ENCODE measurements around the gene SKAP1.
"Not testable (repeated sequence)": the region's sequence is repeated elsewhere in the genome, so short reads cannot be mapped to it uniquely, and the experiment has no call there.

Gene SKAP1

DNA sequence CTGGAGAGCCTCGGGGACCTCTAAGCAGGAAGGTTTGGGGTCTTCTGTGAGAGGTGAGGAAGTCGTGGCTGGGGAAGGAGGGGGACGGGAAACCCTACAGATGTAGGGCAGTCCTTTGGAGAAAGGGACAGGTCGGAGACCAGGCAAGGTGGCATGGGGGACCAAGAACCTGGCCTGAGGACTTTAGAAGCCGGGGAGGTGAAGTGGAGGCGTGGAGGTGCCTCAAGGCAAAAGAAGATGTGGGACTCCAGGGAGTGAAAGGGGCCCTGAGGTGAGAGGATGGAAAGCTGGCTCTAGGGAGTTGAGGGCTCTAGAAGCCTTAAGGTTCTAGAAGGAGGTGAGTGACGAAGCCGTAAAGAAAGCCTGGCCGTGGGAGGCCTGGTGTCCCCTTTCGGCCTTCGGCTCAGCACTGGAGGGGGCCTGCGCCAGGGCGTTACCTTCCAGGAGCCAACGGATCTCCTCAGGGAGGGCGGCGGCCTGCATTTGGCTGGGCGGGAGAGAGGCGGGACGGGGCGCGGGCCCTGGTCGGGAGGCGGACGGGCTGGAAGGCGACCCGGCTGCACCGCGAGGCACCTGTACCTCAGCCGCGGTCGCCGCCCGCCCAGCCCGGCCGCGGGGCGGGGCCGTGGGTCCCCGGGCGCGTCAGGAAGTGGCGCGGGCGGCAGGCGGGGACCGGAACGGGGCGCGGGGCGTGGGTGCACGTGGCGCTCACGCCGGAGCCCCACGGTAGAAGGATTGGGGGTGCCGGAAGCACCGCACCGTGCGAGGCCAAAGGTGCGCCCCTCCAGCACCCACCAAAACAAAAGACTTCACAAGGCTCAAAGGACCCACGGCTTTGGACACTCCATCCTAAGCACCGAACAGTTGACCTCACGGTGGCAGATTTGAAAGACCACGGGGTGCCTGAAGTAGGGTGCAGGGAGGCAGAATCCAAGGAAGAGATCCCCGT is at the start of gene SKAP1:
Gene SKAP1, minus strand, starts transcription at position 577 of the 949 bp plus-strand sequence.
- no peak for FAIRE-seq

DNA sequence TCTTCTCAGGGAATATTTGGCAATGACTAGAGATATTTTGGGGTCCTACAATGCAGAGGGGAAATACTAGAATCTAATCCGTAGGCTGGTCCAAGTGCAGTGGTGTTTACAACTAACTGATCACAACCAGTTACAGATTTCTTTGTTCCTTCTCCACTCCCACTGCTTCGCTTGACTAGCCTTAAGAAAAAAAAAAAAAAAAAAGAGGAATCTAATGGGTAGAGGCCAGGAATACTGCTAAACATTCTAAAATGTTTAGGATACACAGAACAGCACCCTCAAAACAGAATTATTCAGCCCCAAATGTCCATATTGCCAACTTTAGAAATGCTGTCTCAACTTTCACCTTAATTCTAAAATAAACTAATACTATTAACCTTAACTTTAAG is 49.0 kb upstream of the SKAP1 start:
- no peak for FAIRE-seq

DNA sequence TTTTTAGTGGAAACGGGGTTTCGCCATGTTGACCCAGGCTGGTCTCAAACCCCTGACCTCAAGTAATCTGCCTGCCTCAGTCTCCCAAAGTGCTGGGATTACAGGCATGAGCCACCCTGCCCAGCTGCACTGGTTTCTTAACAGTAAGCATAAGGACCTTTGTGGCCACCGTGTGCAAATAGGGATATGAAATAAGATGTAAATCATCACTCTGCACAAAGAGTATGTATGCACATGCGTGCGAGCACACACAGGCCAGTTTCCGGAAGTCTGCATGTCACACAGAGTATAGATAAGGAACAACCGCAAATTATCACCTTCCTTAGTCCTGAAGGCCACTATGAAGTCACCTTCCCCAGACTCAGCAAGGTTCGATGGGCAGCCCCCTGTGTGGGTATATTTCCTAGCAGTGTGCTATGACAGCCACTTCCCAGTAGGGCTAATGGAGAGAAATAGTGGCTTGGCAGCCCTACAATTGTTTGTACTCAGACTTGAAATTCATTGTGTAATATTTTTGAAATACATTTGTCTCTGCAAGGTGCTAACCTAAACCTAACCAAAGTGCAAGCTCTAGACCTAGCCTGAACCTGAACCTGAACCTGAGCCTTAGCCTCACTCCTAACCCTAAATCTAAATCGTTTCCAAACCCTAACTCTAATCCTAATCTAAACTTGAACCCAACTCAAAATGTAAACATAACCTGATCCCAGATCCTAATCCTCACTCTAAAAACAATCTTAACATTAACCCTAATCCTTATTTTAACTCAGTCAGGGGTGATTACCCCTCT is 48.4 kb upstream of the SKAP1 start:
- no peak for FAIRE-seq

DNA sequence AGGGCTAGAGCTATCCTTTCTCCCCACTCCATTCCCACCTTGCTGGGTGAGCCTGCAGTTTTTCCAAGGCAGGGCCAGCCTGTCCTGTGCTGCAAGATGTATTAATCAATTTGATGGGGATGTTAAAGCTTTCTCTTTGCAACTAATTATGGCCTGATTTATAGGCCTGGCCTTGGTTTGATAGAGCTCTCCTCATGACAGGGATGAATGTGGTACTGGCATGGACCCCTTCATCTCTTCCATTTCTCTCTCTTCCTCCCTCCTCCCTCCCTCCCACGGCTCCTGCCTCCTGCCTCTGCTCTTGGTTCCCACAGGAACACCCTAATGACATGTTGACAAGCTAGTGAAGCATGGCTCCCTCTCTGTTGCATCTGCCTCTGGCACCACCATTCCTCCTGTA is 47.2 kb upstream of the SKAP1 start:
- FAIRE-seq: no peak

DNA sequence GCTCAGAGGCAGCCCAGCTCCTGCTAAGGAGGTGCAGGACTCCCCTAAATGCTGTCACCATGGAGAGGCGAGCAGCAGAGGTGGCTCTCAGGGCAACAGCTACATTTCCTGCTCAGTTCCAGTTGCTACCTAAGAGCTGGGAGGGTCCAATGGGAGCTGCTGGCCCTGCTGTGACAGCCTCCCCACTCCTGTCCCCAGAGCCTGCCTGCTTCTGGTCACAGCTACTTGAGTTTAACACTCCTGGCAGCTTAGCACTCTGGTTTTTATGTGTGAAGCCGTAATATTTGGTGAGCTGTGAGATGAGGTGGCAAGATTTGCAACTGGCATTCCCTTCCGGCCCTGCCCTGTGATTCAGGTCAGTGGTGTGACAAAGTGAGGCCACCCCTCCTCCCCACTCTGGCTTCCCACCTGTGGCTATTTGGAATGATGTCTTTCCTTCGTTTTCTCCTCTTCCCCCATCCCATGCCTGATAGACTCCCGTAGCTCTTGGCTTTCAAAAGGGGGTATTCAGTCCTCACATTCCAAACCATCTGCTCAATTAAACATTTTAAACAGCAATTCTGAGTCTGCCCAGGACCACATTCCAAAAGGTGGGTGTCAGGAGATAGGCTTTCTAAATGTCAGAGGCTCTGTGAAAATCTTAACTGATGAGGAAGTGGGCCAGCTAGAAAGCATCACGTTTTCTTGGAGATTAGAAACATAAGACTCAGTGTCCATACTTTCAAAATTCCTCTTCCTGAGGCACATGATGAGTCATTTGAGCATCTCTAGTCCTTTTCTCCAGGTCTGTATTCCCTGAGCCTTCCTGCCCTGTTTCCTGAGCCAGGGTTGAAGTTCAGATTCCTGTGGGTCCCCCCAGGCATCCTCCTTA is 42.6 kb upstream of the SKAP1 start:
- no peak for FAIRE-seq

DNA sequence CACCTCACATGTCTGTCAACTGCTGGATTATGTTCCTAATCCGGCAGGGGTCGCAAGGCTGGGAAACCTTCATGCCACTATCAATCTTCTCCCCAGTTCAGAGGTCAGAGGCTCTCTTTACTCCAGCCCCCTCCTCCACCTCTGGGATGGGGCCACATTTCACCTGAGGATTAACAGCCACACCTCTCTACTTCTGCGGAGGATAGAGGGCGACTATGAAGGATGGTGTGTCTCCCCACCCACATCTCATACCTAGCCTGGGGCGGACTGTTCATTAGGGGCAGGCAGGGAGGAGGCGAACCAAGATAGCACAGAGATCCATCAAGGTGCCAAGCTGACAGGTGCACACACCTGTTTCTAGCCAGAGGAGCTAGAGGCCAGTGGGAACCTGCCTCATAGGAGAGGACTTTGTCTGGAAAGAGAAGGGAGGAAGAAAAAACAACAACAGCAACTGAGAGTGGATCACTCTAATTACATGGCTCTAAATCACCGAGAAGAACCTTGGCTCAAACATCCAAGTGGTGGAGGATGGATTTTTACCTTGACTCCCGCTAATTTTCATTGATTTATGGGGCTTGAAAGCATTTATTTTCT is 41.9 kb upstream of the SKAP1 start:
- no peak for FAIRE-seq

DNA sequence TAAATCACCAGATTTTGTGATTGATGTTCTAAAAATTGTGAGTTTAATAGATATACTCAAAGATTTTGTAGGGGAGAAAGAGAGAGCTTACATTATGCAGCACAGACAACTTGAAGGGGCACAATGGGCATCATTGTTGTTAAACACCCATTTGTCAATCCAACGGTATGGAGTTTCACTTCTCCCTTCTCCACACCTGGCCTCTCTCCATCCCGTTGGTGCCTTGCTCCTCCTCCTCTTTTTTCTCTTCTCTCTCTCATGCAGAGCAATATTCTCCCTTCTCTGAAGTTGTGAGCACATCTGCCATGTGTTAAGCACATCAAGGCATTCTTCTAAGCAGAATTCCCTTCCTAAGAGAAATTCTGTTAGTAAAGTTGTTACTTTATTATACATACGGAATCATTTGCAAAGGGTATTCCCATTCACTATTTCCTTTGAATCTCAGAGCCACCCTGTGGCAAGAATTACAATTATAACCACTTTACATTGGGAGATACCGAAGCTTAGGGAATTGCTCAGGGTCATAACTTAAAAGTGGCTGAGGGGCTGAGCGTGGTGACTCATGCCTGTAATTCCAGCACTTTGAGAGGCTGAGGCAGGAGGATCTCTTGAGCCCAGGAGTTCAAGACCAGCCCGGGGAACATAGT is 40.5 kb upstream of the SKAP1 start:
- no peak for FAIRE-seq

DNA sequence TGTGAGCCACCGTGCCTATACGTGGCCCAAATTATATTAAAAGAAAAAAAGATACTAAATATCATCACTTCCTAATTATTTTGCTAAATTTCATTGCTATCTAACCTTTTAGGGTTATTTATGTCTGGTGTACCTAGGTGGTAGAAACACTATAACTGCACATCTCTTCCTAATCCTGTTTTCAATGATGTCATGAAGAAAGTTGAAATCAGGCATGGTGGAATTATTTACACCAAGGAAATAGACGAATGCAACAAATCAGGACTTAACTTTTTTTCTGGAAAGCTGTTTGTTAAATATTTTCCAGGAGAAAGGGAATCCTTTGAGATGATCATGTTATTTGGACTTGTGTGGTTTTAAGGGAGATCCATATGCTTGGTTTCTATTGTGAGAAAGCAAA is 39.2 kb upstream of the SKAP1 start:
- no peak for FAIRE-seq

DNA sequence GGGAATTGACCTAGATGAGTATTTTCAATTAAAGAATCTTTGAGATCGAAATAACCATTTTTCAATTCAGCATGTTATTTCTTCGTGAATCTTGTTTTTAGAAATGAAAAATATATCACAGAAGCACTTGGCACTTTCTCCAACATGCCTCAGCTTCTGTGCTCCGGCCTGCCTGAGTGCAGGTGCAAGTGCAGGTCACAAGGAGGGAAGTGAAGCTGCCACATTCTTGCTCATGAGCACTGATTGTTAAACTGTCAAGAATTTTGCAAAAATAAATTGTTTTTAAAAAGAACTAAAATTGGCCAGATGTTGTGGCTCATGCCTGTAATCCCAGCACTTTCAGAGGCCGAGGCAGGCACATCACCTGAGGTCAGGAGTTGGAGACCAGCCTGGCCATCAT is 38.3 kb upstream of the SKAP1 start:
- FAIRE-seq: no peak

DNA sequence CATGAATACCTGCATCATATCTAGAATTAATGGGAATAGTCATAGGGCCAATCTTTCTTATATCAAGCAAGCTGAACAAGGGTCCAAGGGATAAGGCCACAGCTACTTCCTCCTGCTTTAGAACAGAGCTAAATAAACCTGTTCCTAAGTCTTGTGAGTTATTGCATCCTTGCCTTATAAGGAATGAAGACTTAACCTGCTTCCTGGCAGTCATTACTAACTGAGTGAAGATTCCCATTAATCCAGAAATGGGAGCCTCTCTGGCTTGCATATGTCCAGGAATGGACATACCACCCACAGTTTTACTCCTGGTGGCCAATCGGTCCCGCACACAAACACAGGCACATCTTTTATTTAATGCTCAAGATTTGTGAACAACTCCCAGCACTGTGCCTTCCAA is 35.9 kb upstream of the SKAP1 start:
- FAIRE-seq: no peak

DNA sequence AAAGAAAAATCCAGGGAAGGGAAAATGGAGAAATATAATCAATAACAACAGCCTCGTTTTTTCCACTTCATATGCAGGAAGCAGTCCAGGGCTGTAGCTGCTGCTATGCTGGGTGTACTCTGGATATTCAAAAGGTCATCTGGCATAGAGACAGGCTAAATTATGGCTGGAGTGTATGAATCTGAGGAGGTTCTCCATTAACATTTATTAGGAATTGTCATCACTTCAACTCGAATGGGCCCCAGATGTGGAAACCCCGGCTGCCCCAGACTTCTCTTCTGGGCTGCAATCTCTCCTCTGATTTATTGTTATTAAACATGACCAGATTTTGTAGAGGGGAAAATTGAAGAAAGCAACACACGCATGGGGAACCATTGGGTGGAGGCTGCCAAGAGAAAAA is 33.5 kb upstream of the SKAP1 start:
- FAIRE-seq: no peak

DNA sequence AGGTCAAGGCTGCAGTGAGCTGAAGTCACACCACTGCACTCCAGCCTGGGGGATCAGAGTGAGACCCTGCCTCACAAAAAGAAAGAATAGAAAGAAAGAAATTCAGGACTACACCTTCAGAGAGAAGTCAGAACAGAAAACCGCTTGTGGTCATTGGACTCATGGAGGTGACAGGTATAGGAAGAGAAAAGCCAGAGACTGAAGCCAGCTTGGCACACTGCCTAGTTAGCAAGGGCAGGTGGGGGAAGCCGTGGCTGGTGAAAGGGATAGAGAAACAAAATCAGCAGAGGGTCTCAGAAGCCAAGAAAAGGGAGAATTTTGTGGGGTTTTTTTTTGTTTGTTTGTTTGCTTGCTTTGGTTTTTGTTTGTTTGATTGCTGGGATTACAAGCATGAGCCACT is 32.9 kb upstream of the SKAP1 start:
- FAIRE-seq: no peak

DNA sequence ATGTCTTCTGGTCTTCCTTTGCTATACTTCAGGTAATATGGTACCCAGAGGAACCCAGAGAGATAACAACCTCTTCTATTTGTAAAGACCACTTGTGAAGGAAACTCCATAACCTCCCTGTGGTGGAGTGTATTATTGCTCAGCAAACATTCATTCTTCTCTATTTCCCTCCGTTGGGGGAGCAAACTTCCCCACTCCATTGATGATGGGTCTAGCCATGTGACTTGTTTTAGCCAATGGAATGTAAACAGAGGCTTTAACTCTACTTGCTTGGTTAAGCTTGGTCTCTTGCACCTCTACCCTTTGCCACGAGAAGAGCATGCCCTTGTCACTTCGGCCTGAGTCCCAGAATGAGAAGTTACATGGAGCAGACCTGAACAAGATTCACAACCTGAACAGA is 30.0 kb upstream of the SKAP1 start:
- no peak for FAIRE-seq

DNA sequence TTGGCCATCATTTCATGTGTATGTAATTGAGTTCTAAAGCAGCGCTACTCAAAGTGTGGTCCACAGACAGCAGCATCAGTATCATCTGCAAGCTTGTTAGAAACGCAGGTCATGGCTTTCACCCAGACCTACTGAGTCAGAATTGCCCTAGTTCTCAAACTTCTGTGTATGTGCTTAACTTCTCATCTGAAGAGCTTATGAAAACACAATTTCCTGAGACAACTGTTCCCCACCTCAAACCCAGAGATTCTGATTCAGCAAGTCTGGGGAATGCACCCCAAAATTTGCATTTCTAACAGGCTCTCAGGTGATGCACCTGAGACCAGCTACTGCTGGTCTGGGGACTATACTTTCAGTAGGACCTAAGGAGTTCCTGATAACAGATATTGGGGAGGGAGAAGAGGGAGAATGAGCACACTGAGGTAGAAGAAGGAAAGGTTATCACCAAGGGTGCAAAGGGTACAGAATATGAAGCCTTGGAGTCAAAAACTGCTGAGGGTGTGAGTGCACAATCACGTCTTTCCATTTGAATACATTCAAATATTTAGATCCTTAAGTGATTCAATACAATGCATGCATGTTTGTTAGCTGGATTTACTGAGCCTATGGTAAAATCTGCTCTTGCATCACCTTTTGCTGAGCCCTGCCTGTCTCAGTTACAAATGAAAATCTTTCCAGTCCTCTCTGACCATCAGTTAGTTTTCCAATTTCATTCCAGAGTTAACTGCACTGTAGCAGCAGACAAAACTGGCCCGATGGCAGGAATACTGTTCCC is 29.2 kb upstream of the SKAP1 start:
- no peak for FAIRE-seq

DNA sequence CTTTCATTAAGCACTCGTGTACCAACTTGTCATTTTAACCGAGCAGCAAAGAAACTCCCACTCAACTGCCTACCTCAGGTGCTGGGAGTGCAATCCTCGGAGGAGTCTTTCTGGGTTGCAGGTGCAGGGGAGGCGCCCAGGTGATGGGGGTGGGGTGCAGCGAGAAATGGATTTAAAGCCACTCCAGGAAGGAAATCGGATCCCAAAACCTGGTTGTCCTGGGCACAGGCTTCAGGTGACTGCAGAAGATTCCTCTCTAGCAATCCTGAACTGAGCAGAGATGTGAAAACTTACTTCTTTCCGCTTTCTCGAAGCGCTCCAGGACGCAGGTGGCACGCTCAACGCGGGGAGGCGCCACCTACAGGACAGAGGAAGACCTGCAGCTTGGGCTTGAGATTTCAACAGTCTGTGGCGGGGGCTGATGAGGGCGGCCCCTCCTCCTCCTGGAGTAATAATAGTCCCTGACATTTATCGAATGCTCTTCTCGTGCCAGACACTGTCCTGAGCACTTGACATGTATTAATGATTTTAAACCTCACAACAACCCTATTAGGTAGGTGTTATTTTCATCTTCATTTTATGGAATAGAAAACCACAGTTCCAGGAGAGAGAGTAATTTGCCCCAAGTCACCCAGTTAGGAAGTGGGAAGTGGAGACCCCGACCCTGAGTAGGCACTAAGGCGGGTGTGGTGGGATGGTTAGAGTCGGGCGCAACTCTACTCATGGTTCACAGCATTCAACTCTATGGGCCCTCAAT is 27.2 kb upstream of the SKAP1 start:
- FAIRE-seq: no peak

DNA sequence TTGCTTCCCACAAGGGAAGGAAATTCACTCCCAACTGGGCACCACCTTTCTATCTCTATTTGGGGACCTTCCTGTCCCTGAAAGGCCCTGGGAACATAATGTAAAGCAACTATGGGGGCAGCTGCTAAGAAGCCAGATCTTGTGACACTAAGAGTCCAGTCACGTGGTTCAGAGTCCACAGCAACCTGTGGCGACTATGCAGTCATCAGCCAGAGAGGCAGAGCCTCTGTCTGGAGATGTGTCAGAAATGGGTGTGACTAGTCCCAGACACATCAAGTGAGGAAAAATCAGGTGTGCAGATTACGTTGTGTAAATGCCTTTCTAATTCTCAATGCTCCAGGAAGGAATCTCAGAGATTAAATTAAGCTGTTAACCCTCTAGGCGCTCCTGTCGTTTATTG is 26.6 kb upstream of the SKAP1 start:
- no peak for FAIRE-seq

DNA sequence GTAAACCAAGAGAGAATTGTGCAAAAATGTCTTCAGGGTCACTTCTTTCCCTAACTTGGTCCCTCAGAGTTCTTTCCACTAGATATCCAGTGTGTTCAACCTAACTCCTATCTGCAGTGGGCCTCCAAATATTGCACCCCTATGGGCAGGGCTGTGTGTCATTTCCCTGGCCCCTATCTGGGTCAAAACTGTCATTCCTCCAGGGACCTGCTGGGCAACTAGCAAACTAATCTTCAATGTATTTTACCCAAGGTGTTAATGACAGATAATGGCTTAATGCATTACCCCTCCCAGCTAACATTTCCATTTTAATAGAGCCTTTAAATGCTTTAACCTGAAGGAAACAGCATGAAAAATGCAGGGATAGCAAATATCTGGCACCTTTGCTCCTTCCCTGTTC is 25.8 kb upstream of the SKAP1 start:
- no peak for FAIRE-seq

DNA sequence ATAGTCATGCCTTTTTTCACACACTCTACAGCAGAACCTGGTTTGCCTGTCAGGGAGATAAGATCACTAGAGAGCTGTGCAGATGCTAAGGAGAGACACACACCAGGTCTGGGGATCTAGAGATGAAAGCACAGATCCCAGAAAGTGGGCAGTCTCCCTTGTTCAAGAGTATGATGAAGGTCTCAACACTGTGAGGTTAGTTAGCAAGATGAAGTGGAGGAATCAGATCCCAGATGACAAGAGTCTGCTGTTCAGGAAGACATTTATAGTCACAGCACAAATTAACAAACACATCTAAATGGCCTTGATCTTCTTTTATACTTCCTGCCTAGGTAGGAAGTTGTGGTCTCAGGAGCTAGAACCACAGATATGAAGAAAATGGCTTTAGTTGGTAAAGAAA is 23.4 kb upstream of the SKAP1 start:
- no peak for FAIRE-seq

DNA sequence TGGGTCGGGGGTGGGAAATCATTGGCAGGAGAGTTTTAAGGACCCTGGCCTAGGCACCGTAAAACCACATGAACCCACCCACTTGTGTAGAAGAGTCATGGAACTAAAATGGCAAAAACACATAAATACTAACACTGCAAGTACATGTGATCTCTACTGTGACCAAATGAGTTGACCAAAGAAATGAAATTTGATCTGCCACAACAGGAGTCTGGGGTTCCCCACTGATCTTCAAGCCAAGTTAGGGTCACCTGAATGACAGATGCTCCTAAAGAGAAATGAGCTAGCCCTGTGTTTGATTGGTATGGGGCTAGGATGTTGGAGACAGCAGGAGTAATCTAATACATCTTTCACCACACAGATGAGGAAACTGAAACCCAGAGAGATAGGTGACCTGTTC is 21.5 kb upstream of the SKAP1 start:
- no peak for FAIRE-seq

DNA sequence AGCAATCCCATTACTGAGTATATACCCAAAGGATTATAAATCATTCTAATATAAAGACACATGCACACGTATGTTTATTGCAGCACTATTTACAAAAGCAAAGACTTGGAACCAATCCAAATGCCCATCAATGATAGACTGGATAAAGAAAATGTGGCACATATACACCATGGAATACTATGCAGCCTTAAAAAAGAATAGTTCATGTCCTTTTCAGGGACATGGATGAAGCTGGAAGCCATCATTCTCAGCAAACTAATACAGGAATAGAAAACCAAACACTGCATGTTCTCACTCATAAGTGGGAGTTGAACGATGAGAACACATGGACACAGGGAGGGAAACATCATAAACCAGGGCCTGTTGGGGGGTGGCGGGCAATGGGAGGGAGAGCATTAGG is 19.3 kb upstream of the SKAP1 start:
- FAIRE-seq: not testable (repeated sequence)

DNA sequence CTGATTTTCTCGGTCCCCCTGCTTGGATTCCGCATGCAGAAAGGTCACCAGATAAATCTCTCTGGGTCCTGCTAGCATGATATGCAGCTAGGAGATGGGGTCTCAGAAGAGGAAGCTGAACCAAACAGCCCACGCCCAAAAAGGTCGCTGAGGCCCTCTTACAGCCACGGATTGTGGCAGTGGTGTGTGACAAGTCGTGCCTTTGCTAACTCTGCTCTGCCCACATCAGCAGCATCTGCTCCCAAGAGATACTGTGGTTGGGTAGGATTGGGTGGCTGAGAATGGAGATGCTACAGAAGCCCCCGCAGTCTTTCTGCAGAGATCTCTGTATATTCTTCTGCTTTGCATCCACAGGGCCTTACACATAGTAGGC is 15.2 kb upstream of the SKAP1 start:
- FAIRE-seq: no peak
